NCI-H2107 treated with DMSO at 0.1 percent for 48 hours (cell line): ENCODE results near the gene SFXN5.

Experiments used
- DNase-seq: peaks from one replicate; lab custom pipeline; 2025; ENCODE audit not compliant: unreplicated experiment; lab: John Stamatoyannopoulos, UW

Gene SFXN5

DNA sequence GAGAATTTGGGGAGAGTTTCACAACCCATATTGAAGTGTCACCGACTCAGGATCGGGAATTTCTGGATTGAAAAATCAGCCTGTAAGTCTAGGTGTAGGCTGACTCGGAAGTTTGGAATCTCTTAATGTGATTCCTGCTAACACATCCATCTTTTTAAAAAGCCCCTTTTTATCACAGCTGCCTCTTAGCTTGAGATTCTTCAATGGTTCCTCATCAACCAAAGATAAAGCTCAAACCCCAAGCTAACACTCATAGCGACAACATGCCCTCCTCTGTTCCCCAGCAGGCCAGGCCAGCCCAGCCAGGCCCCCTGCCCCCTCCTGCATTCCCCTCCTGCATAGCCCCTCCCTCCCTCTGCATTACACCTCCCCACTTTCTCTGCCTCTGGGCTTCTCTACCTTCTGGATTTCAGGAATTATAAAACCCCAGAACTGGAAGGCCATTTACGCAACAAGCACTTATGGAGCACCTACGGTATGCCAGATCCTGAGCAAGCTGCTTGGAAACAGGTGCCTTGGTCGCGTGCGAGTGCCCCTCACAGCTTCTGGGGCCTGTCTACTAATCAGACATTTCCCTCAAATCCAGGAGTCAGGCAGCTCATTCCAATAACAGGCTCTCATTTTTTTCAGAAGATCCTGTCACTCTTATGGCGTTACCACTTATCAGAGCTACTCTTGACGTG lies 90.8 kb downstream of the SFXN5 start:
- no peak for DNase-seq

DNA sequence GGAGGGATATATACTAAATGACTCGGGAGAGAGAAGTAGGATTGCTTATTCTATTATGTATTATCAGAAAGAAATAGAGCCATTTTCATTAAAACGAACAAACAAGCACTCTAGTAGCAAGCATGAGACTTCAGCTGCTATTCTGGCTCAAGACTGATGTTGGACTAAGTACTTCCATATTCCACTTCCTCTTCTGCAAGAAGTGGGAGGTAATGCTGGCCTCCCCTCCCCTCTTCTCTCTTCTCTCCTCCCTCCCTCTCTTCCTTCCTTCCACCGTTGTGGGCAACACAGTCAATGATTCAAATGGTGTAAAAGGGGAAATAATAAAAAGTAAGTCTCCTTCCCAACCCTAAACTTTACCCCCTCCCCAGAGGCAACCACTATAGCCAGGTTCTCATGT lies 91.6 kb downstream of the SFXN5 start:
- DNase-seq = no peak

DNA sequence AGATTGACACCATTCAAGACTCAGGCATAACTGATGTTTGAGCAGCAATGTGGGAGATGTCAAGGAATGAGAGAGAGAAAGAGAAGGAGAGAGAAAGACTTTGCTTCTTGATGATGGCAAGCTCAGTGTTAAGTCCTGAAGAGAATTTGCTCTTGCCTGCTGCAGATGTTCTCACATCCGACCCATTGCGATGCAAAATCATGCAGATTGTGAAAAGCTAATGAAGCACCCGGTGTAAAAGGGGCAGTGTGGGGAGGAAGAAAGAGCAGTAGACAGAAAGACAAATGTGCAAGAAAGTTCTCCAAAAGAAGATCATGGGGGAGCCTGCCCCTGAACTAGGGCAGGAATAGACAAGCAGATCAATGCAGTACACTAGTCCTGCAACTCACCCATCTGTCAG lies 96.5 kb downstream of the SFXN5 start:
- DNase-seq = no peak

DNA sequence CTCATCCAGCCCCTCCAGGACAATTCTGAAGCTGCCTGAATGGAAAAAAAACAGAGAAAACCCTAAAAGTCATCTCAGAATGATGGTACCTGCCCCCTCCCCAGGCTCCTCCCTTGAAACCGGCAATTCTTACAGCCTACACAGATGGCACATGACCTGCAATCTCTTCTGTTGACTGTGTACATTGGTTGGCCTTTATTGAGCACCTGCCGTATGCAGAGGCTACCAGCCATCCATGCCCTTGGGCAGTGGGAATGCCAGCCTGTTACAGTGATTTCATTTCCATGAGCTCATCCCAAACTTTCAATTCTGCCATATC lies 97.1 kb downstream of the SFXN5 start:
- no peak for DNase-seq

DNA sequence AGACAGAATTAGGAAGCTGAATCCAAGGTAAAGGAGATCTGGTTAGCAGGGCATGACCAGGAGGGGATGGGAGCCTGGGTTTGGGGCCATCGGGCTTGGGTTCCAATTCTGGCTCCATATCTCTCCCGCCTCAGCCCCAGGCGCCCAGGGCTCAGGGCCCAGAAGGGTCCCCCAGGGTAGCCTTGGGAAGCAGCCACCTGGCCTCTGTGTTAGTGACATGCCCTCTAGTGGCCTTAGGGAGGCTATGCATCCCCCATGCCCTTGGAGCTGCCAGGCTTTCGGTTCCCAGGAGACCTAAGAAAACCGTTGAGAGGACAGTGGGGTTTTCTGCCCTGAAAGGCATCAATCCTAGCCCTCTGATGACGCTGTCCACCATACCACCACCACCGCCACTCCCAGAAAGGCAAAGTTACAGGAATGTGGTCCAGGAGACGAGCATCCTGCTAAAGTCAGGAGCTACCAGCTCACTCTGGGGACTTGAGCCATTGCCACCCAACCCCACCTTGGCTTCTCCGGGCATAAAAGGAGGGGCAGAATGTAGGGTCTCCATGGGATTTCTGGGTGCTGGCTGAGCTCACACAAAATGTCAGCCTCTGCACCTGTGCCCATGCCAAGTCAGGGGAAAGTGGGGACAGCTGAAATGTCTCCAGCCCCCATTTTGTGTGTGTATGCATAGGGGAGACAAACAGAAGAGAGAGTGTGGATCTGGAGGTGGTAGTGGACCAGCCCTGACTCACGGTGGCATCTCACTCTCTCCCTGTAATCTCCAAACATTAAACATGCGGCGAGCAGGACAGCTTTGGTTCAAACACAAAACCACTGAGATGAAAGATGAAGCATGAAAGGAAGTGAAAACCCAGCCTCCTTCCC lies 97.7 kb downstream of the SFXN5 start:
- peak; percentile 14 for DNase-seq

DNA sequence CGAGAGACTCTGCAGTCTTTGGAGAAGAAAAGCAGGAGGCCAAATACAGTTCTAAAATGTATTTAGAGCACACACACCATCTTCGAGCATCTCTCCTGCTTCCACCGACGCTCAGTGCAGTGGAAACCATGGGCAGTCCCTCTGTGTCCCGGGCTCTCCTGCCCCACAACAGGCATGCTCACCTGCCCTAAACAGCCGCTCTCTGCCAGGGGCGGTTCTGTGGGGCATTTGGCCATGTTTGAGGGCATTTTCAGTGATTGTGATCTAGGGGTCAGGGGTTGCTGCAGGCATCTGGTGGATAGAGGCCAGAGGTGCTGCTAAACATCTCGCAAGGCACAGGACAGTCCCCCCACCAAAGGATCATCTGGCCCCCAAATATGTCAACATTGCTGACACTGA lies 98.4 kb downstream of the SFXN5 start:
- DNase-seq = no peak

DNA sequence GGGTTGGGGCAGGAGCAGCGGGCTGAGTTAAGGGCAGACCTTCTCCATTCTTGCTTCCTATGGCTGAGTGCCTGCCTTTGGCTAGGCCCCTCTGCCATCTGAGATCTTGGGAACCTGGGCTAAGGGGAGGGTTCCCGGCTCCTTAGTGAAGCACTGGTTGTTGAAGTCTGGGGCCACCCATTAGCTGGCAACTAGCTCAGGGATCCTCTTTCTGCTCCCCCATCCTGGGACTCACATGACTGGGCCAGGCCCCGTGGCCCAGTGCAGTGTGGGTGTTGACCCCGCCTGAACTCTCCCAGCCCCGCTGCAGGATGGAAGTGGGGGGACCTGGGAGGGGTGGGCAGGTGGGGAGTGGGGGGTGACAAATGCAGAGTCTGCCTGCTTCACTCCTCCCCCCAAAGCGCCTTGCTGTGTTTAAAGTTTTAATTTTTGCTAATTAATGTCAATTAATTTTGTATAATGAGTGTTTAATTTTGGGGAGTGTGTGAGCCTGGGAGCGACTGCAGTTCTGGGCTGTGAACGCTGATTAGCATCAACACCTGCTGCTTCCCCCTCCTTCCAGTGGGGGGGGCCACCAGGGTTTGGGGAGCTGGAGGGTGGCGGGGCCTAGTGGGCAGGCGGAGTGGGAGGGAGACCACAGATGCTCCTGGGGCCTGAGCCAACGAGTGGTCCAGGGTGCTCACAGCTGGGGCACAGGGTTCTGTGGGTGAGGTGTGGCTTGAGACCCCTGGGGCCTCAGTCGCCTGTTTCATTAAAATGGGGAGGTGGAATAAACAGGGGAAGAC lies 99.0 kb downstream of the SFXN5 start:
- no peak for DNase-seq

DNA sequence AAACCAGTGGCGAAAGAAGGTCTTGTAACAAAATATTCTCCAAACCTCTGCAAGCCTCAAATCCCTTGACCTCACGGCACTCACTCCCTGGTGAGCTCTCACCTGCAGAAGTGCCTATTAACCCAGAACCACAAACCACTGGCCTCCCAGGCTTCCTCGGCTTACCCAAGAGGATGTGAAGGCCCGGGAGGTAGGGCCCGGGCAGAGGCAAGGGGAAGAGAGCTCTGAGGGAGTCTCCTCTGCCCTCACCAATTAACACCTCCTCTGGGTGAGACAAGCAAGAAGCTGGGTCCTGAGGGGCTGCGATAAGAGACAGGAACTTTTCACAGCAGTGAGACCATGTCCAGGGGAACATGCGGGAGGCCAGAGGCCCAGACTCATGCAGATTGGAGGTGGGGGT lies 100.5 kb downstream of the SFXN5 start:
- no peak for DNase-seq

DNA sequence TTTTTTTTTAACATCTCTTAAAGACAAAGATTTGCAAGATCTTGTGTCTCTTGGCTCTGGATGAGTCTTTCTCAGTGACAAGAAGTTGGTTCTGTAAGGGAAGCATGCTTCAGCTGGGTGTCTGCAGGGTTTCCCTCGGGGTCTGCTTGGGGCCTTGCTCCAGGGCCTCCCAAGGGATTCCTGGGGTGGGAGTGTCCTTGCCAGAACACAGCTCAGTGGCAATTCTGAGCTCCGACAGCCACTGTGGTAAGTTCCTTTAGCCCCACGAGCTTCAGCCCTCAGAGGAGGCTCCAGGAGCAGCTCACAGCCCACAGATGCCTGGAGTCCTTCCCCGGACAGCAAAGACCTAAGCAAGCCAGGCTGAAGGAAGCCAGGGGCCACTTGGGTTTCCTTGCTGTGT lies 101.8 kb downstream of the SFXN5 start:
- DNase-seq = no peak

DNA sequence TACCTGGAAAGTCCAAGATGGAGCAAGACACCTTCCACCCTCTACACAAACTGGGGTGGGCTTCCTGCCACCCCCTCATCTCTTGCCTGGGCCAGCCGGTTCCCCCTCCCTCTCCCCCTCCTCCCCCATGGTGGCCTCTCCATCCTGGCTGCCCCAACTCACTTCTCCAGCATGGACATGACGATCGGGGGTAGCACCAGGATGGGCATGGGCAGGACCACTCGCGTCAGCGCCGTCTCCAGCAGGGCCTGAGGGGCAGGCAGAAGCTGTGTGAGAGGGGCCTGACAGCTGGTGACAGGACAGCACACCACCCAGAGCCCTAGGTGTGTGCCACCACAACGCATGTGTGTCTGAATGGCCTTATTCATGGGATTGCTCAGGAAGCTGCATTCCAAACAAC lies 103.2 kb downstream of the SFXN5 start:
- DNase-seq = no peak

DNA sequence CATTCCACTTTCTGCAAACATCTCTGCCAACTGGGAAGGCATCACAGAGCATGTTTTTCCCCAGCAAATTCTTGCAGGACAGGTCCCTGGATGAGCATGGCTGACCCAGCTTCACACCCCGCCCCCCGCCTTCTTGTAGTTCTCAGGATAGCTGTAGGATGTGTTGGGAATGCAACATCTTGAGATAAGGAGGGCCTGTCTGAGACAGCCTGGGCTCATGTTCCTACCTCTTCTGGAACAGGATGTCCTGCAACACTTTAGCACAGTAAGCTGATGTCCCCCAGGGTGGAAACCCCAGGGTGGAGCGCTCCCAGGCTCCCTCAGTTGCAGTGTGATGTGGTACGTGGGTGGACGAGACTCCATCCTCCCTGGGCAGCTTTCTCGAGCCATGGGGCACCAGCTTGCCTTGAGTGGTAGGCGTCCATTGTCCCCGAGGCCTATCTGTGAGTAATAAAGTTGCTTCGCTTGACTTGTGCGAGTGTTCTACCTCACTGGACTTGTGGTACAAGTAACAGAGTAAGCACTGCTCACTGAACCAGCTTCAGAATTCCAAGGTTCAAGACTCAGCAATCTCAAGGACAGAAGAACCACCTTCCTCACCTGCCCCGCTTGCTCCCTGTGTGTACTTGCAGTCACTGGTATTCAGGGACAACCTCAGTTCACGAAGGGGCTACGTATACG lies 105.6 kb downstream of the SFXN5 start:
- no peak for DNase-seq

DNA sequence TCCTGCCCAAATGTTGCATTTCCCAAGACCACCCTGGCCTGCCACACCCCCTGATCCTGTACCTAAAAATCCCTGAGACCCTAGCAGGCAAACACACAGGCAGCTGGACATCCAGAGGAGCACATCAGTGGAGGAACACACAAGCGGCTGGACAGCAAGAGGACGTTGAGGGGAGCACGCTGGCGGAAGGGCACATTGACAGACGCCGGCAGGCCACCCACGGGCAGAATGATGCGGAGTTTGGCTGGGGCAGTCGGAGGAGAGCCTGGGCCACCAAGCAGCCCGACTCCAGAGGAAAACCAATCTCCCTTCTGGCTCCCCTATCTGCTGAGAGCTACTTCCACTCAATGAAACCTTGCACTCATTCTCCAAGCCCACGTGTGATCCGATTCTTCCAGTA lies 106.5 kb downstream of the SFXN5 start:
- DNase-seq = no peak

DNA sequence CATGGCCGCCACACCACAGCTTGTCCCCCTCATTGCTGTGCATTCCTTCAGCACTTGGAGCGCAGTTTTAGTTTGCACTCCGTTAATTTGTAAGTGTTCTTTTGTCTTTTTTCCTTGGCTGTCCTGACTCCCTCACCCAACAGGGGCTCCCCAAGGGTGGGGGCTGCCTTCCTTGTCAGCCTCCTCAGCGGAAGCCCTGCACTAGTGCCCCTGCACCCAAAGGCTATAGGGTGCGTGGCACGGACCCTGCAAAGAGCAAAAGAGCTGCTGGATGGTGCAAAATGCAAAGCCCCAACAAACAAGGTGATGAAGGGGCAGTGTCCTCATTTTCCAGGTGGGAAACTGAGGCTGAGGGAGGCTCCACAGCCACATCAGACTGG lies 107.4 kb downstream of the SFXN5 start:
- no peak for DNase-seq

DNA sequence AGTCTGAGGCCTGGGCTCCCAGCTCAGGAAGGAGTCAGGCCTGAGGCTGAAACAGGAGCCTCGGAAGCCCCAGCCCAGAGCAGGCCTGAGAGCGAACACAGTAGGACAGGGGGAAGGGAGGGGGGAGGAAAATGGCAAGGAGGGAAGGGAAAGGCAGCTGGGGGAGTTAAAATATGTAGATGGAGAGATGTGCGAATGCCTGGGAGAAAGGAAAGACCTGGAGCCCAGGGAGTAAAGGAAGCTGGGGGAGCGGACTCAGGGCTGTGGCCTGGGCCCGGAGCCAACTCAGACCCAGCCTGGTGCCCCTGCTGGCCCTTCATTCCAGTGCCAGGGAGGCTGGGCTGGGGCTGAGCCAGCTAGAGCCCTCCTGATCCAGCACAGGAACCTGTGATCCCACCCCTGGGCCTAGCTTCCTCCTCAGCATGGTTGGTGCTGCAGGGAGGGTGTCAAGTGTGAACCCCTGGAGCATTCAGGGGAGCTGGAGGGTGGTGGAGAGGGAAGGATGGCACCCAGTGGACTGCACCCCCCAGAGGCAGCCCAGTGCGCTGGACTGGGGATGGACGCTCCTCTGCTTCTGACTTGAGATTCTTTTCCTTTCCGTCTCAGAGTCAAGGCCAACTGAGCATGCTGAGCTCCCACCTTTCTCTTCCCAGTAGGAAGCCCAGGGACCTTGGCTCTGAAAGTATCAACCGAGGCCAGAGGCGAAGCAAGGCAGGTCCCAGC lies 107.9 kb downstream of the SFXN5 start:
- DNase-seq = no peak

DNA sequence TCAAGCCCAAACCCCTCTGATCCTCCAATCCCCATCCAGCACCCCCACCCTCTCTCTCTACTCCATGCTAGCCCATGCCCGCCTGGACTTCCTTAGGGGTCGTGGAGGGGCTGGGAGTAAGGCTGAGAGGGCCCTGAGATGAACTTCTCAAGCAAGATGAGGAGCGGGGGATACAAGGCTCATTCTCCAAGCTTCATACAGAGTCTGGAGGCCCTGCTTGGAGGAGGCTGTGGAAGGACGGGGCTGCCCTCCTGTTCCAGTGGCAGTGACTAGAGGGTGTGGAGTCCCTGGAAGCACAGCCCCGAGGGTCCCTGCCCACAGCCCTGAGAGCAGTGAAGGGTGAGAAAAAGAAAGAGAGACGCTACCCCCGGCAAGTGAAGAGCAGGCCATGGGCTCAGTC lies 108.6 kb downstream of the SFXN5 start:
- no peak for DNase-seq

DNA sequence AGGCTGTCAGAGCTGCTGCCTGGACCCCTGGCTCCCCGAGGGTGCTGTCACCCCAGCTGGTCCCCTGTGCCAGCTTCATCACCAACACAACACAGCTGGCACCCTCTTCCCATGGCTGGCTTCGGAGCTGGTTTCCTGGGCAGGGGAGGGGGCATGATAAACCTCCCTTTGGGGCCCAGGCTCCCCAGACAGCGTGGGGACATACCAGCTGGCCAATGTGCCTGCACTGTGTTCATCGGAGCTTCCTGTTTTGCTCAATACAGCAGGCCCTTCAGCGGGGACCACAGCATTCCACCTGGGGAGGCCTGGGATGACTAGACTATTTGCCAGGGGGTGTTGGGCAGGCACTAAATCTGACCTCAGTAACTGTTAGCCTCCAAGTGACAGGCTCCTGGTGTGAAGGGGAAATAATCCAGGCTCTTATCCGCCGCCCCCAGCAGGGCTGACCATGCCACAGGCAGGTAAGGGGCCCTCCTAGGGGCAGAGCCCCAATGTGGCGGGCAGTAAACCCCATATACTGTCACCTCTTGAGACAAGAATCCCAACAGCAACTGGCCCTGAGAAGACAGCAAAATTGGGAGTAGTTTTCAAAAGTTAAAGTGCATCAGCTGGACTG lies 109.6 kb downstream of the SFXN5 start:
- DNase-seq = no peak

DNA sequence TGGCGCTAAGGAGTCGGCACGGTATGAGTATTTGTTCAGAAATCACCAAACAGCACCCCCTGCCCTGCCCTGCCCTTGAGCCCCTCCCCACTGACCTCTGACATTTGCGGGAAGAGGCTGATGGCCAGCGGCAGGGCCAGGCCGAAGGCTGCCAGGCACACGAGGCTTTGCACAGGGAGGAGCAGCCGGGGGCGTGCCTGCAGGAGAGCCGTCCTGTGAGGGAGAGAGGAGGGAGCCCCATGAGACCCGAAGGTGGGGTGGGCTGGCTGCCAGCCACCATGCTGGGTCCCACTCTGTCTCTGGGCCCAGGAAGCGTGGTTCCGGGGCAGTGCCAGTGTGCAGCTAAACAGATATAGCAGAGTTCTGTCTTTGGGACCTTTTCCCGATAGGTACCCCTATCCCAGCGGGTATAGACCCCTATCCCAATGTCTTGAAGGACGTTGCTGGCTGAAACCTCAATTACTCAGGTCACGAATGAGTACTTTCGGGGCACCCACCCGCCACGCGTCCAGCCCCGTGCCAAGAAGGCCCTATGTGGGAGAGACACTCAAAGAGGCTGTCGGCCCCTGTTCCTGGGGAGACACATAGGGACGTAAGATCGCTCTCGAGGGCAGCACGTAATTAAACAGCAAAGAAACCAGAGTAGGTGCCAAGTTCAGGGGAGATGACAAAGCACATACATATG lies 110.3 kb downstream of the SFXN5 start:
- no peak for DNase-seq

DNA sequence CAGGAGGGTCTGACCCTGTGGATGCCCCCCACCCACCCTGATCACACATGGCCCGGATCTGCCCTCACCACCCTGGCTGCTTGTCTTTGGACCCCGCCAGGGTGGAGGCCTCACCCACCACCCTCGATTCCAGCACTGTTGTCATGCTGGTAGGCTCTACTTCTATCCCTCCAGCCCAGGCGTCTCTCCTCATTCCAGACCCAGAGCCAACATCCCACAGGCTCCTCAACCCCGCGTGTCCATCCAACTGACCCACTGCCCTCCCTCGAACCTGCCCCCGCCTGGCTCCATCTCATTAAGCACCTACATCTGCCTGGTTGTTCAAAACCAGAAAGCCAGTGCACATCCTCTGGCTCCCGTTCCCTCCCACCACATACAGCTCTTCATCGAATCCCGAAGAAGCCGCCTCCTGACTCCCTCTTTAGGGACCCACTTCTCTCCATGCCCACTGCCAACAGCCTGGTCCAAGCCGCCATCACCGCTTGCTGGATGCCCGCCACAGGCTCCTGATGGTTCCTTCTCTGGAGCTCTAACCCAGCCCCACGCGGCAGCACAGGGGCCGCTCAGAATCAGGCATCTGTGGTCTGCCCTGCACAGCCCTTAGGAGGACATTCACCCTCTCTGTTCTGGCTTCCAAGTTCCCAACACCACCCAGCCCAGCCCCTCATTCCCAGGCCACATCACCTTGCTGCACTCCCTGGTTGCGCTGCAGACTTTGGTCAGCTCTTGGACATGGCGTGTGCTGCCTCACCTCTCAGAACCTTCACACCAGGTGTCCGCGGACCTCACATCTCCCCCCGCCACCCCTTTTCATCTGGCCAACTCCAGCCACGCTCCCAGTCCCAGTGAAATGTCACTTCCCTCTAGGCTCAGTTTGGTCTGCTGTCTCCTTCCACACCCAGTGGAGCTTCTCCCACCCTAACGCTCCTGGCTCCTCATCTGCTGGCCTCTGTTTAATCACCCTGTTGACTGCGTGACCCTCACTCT lies 111.2 kb downstream of the SFXN5 start:
- DNase-seq = no peak

DNA sequence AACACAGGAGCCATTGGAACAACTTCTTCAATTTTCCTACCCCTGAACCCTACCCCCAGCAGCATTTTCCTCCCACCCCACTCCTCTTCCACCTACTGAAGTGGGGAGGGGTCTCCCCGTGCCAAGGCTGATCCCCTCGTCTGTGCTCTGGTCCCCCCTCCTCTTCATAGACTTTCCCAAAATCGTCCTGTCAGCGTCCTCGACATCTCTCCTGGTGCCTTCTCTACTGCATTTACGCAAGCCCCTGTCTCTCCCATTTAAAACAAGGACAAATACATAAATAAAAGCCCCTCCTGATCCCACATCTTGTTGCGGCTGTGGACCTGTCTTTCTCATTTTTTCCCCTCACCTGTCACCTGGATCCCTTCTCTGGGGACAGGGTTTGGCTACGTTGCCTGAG lies 112.0 kb downstream of the SFXN5 start:
- no peak for DNase-seq
